ENCODE measurements around the gene SOAT2.
"Not testable (repeated sequence)": the region's sequence is repeated elsewhere in the genome, so short reads cannot be mapped to it uniquely, and the experiment has no call there.

SOAT2 gene

GRCh38 chr12:53159195-53159839, 56.0 kb downstream of the SOAT2 start:
- peak; percentile 81 for DNase-seq

GRCh38 chr12:53160000-53160399, 56.7 kb downstream of the SOAT2 start:
- DNase-seq = no peak

GRCh38 chr12:53160673-53161072, 57.4 kb downstream of the SOAT2 start:
- no peak for DNase-seq

- no peak for DNase-seq
Observed at GRCh38 chr12:53161119-53161911, 58.0 kb downstream of the SOAT2 start.

DNA sequence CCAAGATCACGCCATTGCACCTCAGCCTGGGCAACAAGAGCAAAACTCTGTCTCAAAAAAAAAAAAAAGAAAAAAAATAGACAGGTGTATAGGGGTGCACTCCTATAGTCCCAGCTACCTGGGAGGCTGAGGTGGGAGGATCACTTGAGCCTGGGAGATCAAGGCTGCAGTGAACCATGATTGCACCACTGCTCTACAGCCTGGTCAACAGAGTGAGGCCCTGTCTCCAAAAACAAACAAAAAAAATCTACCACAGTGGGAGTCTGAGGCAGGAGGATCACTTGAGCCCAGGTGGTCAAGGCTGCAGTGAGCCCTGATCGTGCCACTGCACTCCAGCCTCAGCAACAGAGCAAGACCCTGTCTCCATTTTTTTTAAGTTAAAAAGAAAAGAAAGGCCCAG, 59.7 kb downstream of the SOAT2 start:
- DNase-seq = not testable (repeated sequence)

GRCh38 chr12:53166837-53167236, 63.6 kb downstream of the SOAT2 start:
- no peak for DNase-seq

GRCh38 chr12:53169644-53170043, 66.4 kb downstream of the SOAT2 start:
- DNase-seq = no peak

- no peak for DNase-seq
Observed at GRCh38 chr12:53170215-53170614, 66.9 kb downstream of the SOAT2 start.

DNA sequence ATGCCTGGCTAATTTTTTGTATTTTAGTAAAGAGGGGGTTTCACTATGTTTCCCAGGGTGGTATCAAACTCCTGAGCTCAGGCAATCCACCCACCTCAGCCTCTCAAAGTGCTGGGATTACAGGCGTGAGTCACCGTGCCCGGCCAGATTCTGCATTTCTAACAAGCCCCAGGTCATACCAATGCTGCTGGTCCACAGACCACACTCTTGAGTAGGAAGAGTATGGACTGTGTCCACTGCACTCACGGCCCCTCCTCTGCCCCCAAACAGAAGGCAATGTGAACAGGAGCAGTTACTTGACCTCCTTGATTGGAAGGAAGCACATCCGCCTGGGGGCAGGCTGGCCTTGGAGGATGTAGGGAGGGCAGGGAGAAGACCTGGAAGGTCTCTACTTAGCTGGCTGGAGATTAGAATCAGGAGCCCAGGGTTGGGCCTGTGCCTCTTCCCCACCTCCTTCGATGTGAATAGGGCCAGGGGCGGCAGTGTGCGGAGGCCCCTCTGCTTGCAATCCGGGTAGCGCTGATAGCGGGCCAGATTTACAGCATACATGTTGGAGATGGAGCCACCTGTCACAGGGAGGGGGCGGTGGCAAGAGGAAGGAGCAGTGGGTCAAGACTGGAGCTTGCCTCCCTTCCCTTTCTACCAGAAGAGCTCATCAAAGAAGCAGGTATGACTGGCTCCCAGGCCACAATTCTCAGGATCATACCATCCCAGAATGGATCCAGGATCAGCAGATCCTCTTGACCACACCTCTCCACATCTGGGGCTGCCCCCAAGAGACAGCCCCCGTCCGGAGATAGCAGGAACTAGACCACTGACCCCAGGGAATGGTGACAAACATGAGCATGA, 67.8 kb downstream of the SOAT2 start:
- no peak for DNase-seq

GRCh38 chr12:53171725-53172329, 68.5 kb downstream of the SOAT2 start:
- DNase-seq = no peak

DNA sequence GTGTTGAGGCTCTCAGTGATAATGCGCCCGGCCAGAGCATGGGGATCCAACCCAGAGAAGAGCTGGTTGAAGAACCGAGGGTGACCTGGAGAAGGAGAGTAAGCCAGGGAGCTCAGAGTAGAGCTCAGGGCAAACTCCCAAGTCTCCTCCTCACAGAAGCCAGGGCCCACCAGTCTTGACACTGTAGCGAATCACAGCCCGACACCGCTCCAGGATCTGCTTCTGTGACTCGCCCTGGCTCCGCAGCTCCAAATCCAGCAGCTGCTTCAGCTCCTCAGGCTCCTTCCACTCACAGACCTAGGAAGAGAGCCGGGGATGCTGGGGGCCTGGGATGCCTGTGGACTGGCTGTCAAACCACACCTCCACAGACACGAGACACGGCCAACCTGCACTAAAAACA, 69.1 kb downstream of the SOAT2 start:
- no peak for DNase-seq

DNA sequence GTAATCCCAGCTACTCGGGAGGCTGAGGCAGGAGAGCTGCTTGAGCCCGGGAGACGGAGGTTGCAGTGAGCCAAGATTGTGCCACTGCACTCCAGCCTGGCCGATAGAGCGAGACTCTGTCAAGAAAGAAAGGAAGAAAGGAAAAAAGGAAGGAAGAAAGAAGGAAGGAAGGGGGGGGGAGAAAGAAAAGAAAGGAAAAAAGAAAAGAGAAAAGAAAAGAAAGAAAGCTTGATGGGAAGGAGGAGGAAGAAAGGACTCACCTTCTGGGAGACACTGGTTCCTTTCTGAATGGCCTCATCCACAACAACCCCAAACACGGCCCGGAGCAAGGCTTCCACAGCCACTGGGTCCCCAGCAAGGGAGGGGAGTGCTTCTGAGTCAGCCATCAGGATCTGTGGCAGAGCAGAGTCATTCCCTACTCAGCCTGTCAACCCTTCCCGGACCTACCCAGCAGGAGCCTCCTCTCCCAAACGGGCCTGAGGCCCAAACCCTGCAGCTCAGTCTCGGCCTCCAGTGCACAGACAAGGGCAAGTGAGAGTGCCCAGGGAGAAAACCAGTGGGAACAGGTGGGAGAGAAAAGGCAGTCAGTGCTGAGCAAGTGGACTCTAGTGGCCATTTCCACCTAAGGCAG, 69.9 kb downstream of the SOAT2 start:
- no peak for DNase-seq

Data from retina (tissue), 1 donor.